Measurements from ENCODE around the gene REPIN1. TPM values are rescaled to one million over a fixed set of nuclear protein-coding genes. Genes with fewer than 3 reads are reported as not detected.

The REPIN1 gene
- total and polyA plus RNA-seq, 9 of the 15 experiments (the other 6 are each of a cell fraction or from before 2014, with no cell fraction given): 8.1 to 283 (median 94.3) TPM

- peak; percentile 68 for TF ChIP-seq NKRF (IDR thresholded peaks at IDR 0.05; ENCODE audit: borderline replicate concordance)
- TF ChIP-seq ZNF277 (CRISPR knock-in tag; IDR thresholded peaks at IDR 0.05; ENCODE audit: borderline replicate concordance): no peak
- no peak for TF ChIP-seq MBD2 (IDR thresholded peaks at IDR 0.05; ENCODE audit: borderline replicate concordance, low read depth)
- peak; percentile 9; the same call in 1 of the 2 replicates for TF ChIP-seq NR3C1 (CRISPR knock-in tag; IDR thresholded peaks at IDR 0.05)
- no peak for TF ChIP-seq CHD4 (IDR thresholded peaks at IDR 0.05; ENCODE audit: insufficient read depth, insufficient replicate concordance, low read depth, low read length, poor library complexity, severe bottlenecking)
- no peak for TF ChIP-seq PKNOX1 (IDR thresholded peaks at IDR 0.05)
- peak; percentile 6 for TF ChIP-seq FUS (optimal IDR thresholded peaks at IDR 0.05; ENCODE audit: low read depth, low read length)
- TF ChIP-seq TFAM (CRISPR knock-in tag; conservative IDR thresholded peaks at IDR 0.05): no peak
- TF ChIP-seq PPARD (CRISPR knock-in tag; IDR thresholded peaks at IDR 0.05): no peak
- no peak for TF ChIP-seq HNRNPK (IDR thresholded peaks at IDR 0.05; ENCODE audit: low read depth, low read length, poor library complexity, severe bottlenecking)
- no peak for TF ChIP-seq ZNF589 (CRISPR knock-in tag; IDR thresholded peaks at IDR 0.05; ENCODE audit: low read depth)
- no peak for TF ChIP-seq ZNF3 (CRISPR knock-in tag; IDR thresholded peaks at IDR 0.05)
- TF ChIP-seq CREB3L1 (IDR thresholded peaks at IDR 0.05; ENCODE audit: borderline replicate concordance, low read depth): no peak; the same call in 1 of the 2 replicates
These were observed 494 bp downstream of the REPIN1 start (continued) for GRCh38 chr7:150368884-150369747.

Data from K562 (cell line).